ENCODE data around the gene SMIM24.

DNA sequence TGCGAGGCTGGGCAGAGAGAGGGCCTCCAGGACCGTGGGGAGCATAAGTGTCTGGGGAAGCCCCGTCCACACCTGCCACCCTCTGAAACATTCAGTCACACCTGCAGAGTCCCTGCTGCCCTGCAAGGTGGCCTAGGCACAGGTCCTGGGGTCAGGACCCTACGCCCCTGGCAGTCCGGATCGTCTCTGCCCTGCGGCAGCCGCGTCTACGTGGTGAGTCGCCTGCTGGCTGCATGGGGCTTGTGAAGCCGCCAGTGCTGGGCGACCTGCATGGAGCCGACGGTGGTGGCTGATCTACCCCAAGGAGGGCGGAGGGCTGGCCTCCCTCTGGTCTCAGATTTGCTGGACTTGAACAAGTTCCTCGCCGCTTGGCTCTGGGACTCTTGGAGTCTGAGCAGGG, 38.8 kb upstream of the SMIM24 start:
- TF ChIP-seq POLR2A (IDR thresholded peaks at IDR 0.05; ENCODE audit: low read length) (no peak), GATA1 (IDR thresholded peaks at IDR 0.05; ENCODE audit: low read depth, low read length) (no peak)

Data from erythroblast (primary cell).